DMS 273 treated with DMSO at 0.1 percent for 48 hours (cell line): ENCODE measurements around the gene FADS2.

ENCODE experiments used
- DNase-seq: peaks from one replicate; lab custom pipeline; 2025; lab: John Stamatoyannopoulos, UW

The FADS2 gene

DNA sequence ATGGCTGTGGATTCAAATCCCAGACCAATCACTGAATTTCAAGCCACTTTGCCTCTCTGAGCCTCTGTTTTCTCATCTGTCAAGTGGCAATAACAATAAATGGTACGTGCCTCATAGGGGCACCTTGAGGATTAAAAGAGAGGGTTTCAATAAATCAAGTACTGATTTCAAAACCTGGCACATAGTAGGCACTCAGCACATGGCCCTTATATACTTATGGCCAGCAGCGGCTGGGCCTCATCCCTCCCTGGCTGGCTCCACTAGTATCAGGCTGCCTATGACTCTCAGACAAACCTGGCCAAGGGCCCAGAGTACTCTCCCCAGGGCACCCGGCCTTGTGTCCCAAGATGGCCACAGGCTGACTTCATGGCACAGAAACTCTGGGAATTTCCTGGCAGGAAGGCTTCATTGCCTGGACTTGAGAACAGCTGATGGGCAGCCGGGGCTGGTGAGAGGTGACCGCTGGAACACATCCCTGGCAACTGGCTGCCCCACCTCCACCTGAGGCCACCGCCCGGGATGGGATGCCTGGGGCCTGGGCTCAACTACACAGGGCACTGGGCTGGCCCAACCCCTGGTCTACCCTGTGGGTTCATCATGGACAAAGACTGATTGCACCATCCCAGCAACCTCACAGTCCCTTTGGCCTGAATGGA, 59.9 kb downstream of the FADS2 start:
- DNase-seq: no peak

- no peak for DNase-seq
These were observed 60.5 kb downstream of the FADS2 start for GRCh38 chr11:61888590-61888989.

DNA sequence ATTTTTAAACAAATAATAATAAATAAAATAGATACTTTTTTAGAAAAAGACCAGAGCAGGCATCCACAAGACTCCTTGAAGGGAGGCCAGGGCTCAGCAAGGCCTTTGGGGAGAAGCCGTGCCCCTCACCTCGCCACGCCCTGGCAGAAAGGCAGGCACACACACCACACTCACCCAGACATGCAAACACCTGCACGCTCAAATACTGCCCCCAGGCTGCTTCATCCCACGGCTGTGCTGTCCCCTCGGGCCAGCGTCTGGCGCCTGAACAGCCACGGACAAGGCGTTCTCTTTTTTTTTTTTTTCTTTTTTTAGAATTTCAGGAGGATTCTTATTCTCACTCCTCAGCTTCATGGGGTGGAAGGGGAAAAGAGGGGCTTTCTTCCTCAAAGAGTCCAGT, 61.7 kb downstream of the FADS2 start:
- no peak for DNase-seq

GRCh38 chr11:61890529-61891330, 62.6 kb downstream of the FADS2 start:
- DNase-seq: no peak

DNA sequence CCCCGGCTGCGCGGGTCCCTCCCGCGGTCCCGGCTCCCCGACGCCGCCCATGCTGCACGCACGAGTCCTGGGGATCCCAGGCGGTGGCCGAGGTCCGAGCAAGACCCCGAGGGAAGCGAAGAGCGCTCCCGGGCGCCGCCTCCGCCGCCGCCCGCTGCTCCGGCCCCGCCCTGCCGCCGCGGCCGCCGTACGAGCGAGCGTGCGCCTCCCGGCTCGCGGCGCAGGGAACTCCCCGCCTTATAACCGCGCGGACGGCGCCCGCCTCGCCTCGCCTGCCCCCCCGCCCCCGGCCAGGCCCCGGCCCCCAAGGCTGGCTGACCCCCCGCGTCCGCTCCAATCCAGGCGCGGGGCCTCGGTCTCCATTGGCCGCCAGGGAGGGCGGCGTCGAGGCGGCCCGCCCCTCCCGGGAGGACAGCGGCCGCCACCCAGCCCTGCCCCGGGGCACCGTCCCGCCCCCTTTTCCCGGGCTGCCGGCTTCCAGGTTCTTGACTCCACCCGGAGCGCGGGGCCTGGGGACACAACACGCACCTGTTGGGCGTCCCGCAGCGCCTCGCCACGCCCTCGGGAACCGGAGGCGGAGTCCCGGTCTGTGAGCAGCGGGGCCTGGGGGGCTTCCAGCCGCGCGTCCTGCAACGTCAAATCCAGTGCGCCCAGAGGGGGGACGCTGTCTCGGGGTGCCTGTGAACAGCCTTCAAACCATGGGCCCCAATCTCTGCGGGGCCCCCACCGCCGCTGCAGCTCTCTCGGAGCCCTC, 63.4 kb downstream of the FADS2 start, which contains the start of gene FADS3:
Gene FADS3 (minus strand): TSS at position 215 of the 754 bp plus-strand sequence. CDS start 164 bp downstream, at position 51.
- DNase-seq: no peak

DNA sequence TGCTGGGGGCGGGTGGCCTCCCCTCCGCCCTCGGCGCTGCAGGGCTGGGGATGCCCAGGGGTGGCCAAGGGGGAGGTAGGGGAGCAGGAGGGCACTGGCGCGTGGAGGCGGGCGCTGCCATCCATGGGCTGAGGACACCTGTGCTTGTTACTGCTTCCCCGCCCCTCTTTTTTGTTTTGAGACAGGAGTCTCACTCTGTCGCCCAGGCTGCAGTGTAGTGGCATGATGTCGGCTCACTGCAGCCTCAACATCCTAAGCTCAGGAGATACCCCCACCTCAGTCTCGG, 63.9 kb downstream of the FADS2 start:
- no peak for DNase-seq

- DNase-seq: no peak
These were observed 65.9 kb downstream of the FADS2 start for GRCh38 chr11:61893981-61894380.

- DNase-seq: no peak
These were observed 67.1 kb downstream of the FADS2 start for GRCh38 chr11:61895046-61895717.

DNA sequence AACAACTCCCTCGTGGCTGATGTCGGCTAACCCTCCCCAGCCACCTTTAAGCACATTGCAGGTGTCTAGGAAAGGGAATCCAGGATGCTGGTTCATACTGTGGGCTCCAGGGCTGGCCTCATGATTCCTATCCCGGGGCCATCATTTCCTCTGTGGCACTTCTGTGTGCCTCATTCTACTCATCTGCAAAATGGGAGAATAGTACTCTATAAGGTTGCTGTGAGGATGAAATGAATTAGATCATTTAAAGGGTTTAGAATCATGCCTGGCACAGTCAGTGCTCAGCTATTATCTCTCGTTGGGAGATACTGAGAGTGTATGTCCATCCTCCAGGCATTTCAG, 67.6 kb downstream of the FADS2 start:
- no peak for DNase-seq

DNA sequence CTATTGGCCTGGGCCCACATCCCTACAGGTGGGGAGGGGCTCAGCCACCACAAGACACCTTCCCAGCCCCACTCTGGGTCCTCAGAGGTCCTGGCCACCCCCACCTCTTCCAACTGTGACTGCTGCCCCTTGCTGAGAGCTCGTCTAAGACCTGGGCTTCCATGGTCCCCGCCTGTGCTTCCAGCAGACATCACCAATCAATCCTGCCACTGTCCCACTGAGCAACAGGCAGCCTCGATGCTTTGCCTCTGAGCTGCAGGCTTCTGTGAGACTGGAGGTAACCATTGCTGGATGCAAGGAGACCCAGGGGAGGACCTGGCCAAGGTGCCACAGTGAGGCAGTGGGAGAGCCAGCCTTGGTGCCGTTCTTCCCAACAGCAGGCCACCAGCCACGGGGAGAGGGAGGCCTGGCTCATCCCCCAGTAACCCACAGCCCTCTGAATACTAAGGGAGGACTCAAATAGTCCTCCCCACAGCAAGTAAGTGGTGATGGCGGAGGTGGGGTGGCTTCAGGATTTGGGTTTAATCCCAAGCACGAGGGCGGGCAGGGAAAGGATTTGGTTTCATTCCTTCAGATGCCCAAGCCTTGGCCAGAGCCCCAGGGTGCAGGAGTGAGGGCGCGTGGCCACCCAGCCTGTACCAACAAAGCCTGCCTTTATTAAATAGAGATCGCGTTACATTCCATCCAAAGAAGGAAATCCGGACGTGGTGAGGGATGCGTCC, 68.7 kb downstream of the FADS2 start:
- DNase-seq: no peak

GRCh38 chr11:61897387-61898246, 69.5 kb downstream of the FADS2 start:
- no peak for DNase-seq

GRCh38 chr11:61898247-61898582, 70.1 kb downstream of the FADS2 start:
- DNase-seq: no peak

DNA sequence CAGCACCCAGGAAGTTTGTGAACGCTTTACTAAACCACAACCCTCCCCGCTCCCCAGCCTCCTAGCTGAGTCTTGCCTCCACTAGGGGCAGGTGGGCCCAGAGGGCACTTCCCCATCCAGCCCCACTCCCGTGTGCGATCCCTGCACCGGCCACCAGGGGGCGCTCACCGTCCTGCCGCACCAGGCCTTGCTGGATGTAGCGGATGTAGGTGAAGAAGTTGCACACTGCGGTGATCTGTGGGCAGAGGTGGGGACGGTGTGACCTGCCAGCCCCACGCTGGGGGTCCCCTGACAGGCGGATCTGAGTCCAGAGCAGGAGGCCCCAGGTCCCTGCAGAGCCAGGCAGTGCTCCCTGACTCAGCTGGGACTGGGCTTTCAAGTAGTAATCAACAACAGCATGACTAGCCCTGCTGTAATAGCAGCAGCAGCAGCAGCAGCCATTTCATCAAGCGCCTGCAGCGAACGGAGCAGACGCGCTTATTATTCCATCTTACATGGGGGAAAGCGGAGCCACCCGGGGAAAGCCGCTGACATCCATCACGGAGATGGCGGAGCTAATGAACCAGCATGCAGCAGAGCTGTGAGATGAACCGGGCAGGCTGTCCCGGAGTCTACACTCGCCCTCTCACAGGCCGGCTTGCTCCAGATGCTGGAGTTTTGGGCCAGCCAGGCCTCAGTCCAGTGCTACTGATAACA, 71.2 kb downstream of the FADS2 start:
- peak; percentile 13 for DNase-seq

DNA sequence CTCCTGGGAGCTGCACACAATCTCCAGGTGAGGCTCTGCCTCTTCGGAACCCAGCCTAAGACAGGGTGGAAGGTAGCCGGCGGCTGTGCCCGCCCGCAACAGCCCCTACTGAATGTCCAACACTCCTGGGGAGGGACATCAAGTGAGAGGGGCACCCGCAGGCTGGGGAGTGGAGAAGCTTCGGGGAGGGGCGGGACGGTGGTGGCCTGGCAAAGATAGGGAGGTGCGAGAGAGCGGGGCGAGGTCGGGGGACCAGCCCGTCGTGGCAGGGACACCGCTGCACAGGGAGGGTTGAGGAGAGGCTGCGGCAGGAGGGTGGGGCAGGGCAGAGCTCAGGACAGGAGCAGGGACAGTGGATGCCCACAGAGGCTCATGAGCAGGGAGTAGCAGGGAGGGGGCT, 72.2 kb downstream of the FADS2 start:
- DNase-seq: no peak

DNA sequence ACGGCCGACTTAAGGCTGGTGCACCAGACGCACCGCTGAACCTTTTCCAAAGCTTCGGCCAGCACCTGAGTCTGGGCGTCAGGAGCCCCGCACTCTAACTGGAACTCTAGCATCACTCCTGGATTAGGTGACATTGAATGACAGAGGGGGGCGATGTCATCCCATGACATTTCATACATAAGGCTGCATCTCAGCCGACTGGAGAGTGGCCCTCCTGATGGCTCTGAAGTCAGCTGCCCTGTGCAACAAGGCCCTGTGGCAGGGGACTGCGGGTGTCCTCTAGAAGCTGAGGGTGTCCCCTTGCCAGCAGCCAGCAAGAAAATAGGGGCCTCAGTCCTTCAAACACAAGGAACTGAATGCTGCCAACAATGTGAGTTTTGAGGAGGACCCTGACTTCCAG, 73.3 kb downstream of the FADS2 start:
- no peak for DNase-seq

DNA sequence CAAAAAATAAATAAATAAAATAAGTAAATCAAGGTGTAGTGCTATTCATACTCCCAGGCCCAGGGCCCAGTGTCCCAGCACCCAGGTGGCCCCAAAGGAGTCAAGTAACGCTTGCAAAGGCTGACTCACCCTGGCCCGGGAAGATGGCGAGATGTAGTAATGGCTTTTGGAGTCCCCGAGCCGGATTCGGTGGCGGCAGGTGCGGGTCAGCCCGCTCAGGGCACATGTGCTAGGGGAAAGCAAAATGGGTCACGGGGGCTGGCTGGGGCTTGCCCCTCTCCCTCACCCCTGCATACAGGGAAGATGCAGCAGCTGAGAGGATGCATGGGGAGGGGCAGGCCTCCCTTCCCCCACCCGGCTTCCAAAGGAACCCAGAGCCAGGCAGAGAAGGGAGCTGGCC, 74.2 kb downstream of the FADS2 start:
- DNase-seq: no peak

DNA sequence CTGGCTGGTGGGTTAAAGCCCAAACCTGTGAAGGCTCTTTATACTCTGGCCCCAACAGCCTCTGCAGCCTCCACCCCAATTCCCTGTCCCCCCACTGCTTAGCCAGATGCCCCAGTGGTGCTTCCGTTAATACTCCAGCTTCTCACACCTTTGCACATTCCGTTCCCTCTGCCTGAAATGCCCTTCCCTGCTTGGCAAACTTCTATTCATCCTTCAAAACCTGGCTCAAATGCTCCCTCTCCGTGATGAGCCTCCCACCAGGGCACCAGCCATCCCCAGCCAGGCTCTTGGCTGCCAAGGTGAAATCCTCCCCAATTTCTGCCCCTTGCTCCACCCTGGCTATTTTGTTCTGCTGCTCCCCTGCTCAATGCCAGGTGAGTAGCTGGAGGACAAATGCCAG, 75.7 kb downstream of the FADS2 start:
- DNase-seq: no peak

DNA sequence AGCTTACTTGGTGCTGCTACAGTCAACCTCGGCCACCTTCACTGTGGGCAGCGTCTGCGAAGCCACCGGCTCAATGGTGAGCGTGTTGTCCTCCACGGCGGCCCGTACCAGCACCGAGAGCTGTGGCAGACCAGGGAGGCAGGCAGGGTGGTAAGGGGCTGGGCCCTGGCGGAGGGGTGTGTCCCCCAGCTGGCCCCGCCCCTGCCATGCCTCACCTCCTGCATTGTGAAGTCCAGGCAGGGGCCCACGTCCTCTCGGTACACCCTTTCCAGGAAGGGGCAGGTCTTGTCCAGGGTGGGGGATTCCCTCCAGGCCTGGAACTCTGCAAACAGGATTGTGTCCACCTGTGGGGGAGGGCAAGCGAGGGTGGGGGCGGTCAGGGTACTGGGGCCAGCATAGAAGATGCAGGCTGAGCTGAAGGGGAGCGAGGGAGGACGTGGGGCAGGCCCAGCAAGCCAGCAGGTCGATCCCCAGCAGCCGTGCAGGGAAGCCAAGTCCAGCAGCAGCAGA, 76.5 kb downstream of the FADS2 start:
- DNase-seq: no peak

- DNase-seq: no peak
These were observed 77.1 kb downstream of the FADS2 start for GRCh38 chr11:61905067-61905696.
